HepG2 (cell line): ENCODE data around the gene MARS1. TPM values are rescaled to one million over a fixed set of nuclear protein-coding genes. Genes with fewer than 3 reads are reported as not detected.

Experiments
- BORCS8-MEF2B ChIP-seq: sonication (generic); formaldehyde crosslinking; IDR thresholded peaks from 2 replicates; pipeline ENCODE4 v1.8.0; 2022; ENCODE audit warnings: mild to moderate bottlenecking, missing genetic modification reagents
- DMAP1 ChIP-seq: IDR thresholded peaks from 2 replicates; pipeline ENCODE4 v1.6.1; 2016
- HDAC2 ChIP-seq: sonication (generic); formaldehyde crosslinking; IDR thresholded peaks from 2 replicates; pipeline ENCODE4 v1.4.0; 2020; ENCODE audit warnings: missing genetic modification reagents
- HNRNPL ChIP-seq: fragments of 200-400 bp; formaldehyde crosslinking; IDR thresholded peaks from 2 replicates; pipeline ENCODE4 v1.6.1; 2017; ENCODE audit warnings: mild to moderate bottlenecking, low read depth, low read length
- HOXD1 ChIP-seq: sonication (generic); formaldehyde crosslinking; IDR thresholded peaks from 2 replicates; pipeline ENCODE4 v1.5.0; 2020; ENCODE audit warnings: missing genetic modification reagents
- JUND ChIP-seq: sonication (generic); formaldehyde crosslinking; IDR thresholded peaks from 2 replicates; pipeline ENCODE4 v1.8.0; 2022; ENCODE audit warnings: mild to moderate bottlenecking, missing genetic modification reagents
- KMT2A ChIP-seq: sonication (generic); formaldehyde crosslinking; IDR thresholded peaks from 2 replicates; pipeline ENCODE4 v1.4.0; 2020; ENCODE audit warnings: missing genetic modification reagents
- MBNL3 ChIP-seq: fragments of 250-450 bp; sonication (Bioruptor Pico); conservative IDR thresholded peaks from 2 replicates; pipeline ENCODE4 v1.8.0; 2022; ENCODE audit warnings: mild to moderate bottlenecking, inconsistent platforms
- MED8 ChIP-seq: sonication (generic); formaldehyde crosslinking; IDR thresholded peaks from 2 replicates; pipeline ENCODE4 v1.8.1; 2023; ENCODE audit warnings: mild to moderate bottlenecking, missing genetic modification reagents; ENCODE audit not compliant: insufficient replicate concordance
- NBN ChIP-seq: fragments of 450-650 bp; conservative IDR thresholded peaks from 2 replicates; pipeline ENCODE4 v1.6.1; 2017
- SIN3A ChIP-seq: IDR thresholded peaks from 2 replicates; pipeline ENCODE4 v1.6.1; 2011; ENCODE audit warnings: low read depth, mild to moderate bottlenecking, control low read depth, low read length, borderline replicate concordance
- THAP8 ChIP-seq: sonication (generic); formaldehyde crosslinking; IDR thresholded peaks from 2 replicates; pipeline ENCODE4 v1.5.1; 2020; ENCODE audit warnings: missing genetic modification reagents, mild to moderate bottlenecking, borderline replicate concordance
- UBTF ChIP-seq: sonication (generic); formaldehyde crosslinking; IDR thresholded peaks from 2 replicates; pipeline ENCODE4 v1.4.0; 2020; ENCODE audit warnings: mild to moderate bottlenecking, missing genetic modification reagents
- XRCC5 ChIP-seq: fragments of 200-400 bp; formaldehyde crosslinking; optimal IDR thresholded peaks from 2 replicates; pipeline ENCODE3; 2017; ENCODE audit warnings: mild to moderate bottlenecking, low read length
- ZNF616 ChIP-seq: sonication (generic); formaldehyde crosslinking; IDR thresholded peaks from 2 replicates; pipeline ENCODE4 v1.5.0; 2020; ENCODE audit warnings: low read depth, mild to moderate bottlenecking, missing genetic modification reagents
- ZNF781 ChIP-seq: sonication (generic); formaldehyde crosslinking; IDR thresholded peaks from 2 replicates; pipeline ENCODE4 v1.5.1; 2020; ENCODE audit warnings: borderline replicate concordance, mild to moderate bottlenecking, missing genetic modification reagents; ENCODE audit errors: not compliant biosample characterization
- ZSCAN12 ChIP-seq: sonication (generic); formaldehyde crosslinking; IDR thresholded peaks from 2 replicates; pipeline ENCODE4 v1.9.0; 2021; ENCODE audit warnings: mild to moderate bottlenecking, missing genetic modification reagents
- ZSCAN29 ChIP-seq: sonication (generic); formaldehyde crosslinking; conservative IDR thresholded peaks from 2 replicates; pipeline ENCODE4 v1.4.0; 2020; ENCODE audit warnings: mild to moderate bottlenecking, missing genetic modification reagents
- polyA plus RNA-seq, 8 experiments: library from polyadenylated mRNA; depleted of rRNA in 3 of 8; stranded (reverse) in 7 of 8; unstranded in 1 of 8; fragments of >200 nt; fragmentation: Illumina TruSeq in 4 of 8; extraction: Trizol in 4 of 8; gene quantifications; 2 replicates each; pipeline versions ENCODE4 v1.2.1 to v1.2.3, GENCODE V29; 2011 to 2016; ENCODE audit warnings: low read depth in 4 of 8, missing spikeins in 1 of 8, mixed read lengths in 1 of 8; ENCODE audit not compliant: insufficient read depth in 1 of 8
- total RNA-seq, 5 experiments: library from RNA; depleted of rRNA; stranded (reverse); fragments of >200 nt; fragmentation: Illumina TruSeq; extraction: Trizol; gene quantifications; 2 replicates each; pipeline ENCODE4 v1.2.3, GENCODE V29; 2016; ENCODE audit warnings: low read depth in 1 of 5
- TF ChIP-seq, protein P1 (sequence below): IDR thresholded peaks from 2 replicates; pipeline ENCODE4 v1.6.1; 2016; ENCODE audit warnings: low read depth, missing genetic modification reagents, missing compliant biosample characterization
- TF ChIP-seq, protein P2 (sequence below): sonication (generic); formaldehyde crosslinking; IDR thresholded peaks from 2 replicates; pipeline ENCODE4 v1.4.0; 2020; ENCODE audit warnings: mild to moderate bottlenecking, low read depth, missing genetic modification reagents
- TF ChIP-seq, protein P3 (sequence below): sonication (generic); formaldehyde crosslinking; conservative IDR thresholded peaks from 2 replicates; pipeline ENCODE4 v1.4.0; 2020; ENCODE audit warnings: missing genetic modification reagents

Gene MARS1
- total and polyA plus RNA-seq, 2 of the 13 experiments (the other 11 are each of a cell fraction or from before 2014, with no cell fraction given) = 115 to 181 TPM

DNA sequence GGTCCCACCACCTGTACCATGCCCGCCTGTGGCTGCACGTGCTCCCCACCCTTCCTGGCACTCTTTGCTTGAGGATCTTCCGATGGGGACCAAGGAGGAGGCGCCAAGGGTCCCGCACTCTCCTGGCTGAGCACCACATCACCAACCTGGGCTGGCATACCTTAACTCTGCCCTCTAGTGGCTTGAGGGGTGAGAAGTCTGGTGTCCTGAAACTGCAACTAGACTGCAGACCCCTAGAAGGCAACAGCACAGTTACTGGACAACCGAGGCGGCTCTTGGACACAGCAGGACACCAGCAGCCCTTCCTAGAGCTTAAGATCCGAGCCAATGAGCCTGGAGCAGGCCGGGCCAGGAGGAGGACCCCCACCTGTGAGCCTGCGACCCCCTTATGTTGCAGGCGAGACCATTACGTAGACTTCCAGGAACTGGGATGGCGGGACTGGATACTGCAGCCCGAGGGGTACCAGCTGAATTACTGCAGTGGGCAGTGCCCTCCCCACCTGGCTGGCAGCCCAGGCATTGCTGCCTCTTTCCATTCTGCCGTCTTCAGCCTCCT is 31.6 kb upstream of the MARS1 start (continued):
- TF ChIP-seq ZNF781 (CRISPR knock-in tag) (peak; percentile 67), THAP8 (CRISPR knock-in tag) (no peak), JUND (CRISPR knock-in tag) (no peak), BORCS8-MEF2B (CRISPR knock-in tag) (peak; percentile 52; the same call in 1 of the 2 replicates), HNRNPL (0 out of 2 replicates have a peak, but pooled peaks have one; percentile 72), HDAC2 (peak; percentile 54; the same call in 1 of the 2 replicates), ZSCAN29 (no peak), KMT2A (0 out of 2 replicates have a peak, but pooled peaks have one; percentile 9), HOXD1 (CRISPR knock-in tag) (0 out of 2 replicates have a peak, but pooled peaks have one; percentile 32), ZSCAN12 (no peak), DMAP1 (CRISPR knock-in tag) (0 out of 2 replicates have a peak, but pooled peaks have one; percentile 18), MED8 (no peak), UBTF (CRISPR knock-in tag) (peak; percentile 37; the same call in 1 of the 2 replicates), SIN3A (0 out of 2 replicates have a peak, but pooled peaks have one; percentile 10), MBNL3 (CRISPR knock-in tag) (no peak), NBN (no peak), ZNF616 (no peak), XRCC5 (peak; percentile 85)
- TF ChIP-seq, protein P1, sequence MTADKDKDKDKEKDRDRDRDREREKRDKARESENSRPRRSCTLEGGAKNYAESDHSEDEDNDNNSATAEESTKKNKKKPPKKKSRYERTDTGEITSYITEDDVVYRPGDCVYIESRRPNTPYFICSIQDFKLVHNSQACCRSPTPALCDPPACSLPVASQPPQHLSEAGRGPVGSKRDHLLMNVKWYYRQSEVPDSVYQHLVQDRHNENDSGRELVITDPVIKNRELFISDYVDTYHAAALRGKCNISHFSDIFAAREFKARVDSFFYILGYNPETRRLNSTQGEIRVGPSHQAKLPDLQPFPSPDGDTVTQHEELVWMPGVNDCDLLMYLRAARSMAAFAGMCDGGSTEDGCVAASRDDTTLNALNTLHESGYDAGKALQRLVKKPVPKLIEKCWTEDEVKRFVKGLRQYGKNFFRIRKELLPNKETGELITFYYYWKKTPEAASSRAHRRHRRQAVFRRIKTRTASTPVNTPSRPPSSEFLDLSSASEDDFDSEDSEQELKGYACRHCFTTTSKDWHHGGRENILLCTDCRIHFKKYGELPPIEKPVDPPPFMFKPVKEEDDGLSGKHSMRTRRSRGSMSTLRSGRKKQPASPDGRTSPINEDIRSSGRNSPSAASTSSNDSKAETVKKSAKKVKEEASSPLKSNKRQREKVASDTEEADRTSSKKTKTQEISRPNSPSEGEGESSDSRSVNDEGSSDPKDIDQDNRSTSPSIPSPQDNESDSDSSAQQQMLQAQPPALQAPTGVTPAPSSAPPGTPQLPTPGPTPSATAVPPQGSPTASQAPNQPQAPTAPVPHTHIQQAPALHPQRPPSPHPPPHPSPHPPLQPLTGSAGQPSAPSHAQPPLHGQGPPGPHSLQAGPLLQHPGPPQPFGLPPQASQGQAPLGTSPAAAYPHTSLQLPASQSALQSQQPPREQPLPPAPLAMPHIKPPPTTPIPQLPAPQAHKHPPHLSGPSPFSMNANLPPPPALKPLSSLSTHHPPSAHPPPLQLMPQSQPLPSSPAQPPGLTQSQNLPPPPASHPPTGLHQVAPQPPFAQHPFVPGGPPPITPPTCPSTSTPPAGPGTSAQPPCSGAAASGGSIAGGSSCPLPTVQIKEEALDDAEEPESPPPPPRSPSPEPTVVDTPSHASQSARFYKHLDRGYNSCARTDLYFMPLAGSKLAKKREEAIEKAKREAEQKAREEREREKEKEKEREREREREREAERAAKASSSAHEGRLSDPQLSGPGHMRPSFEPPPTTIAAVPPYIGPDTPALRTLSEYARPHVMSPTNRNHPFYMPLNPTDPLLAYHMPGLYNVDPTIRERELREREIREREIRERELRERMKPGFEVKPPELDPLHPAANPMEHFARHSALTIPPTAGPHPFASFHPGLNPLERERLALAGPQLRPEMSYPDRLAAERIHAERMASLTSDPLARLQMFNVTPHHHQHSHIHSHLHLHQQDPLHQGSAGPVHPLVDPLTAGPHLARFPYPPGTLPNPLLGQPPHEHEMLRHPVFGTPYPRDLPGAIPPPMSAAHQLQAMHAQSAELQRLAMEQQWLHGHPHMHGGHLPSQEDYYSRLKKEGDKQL (CRISPR knock-in tag) = no peak
- TF ChIP-seq, protein P2, sequence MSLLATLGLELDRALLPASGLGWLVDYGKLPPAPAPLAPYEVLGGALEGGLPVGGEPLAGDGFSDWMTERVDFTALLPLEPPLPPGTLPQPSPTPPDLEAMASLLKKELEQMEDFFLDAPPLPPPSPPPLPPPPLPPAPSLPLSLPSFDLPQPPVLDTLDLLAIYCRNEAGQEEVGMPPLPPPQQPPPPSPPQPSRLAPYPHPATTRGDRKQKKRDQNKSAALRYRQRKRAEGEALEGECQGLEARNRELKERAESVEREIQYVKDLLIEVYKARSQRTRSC (CRISPR knock-in tag) = no peak
- TF ChIP-seq, protein P3, sequence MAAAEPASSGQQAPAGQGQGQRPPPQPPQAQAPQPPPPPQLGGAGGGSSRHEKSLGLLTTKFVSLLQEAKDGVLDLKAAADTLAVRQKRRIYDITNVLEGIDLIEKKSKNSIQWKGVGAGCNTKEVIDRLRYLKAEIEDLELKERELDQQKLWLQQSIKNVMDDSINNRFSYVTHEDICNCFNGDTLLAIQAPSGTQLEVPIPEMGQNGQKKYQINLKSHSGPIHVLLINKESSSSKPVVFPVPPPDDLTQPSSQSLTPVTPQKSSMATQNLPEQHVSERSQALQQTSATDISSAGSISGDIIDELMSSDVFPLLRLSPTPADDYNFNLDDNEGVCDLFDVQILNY = no peak
